ACC112 (cell line): ENCODE results near the gene NSF.

Experiments
- H2AFZ ChIP-seq: fragments of 200-600 bp; sonication (generic); one replicate; pipeline ENCODE4 v1.6.0; 2017; ENCODE audit warnings: antibody characterized with exemption, low read length; ENCODE audit not compliant: unreplicated experiment
- H3K27ac ChIP-seq: fragments of 200-600 bp; sonication (generic); 2 replicates; pipeline ENCODE4 v1.5.1; 2014; ENCODE audit warnings: low read depth, mild to moderate bottlenecking, antibody characterized with exemption, low read length, moderate library complexity
- H3K27me3 ChIP-seq: fragments of 200-600 bp; sonication (generic); 2 replicates; pipeline ENCODE4 v1.6.1; 2014; ENCODE audit warnings: mild to moderate bottlenecking, antibody characterized with exemption, low read length, moderate library complexity, mixed read lengths; ENCODE audit not compliant: insufficient read depth
- H3K36me3 ChIP-seq: fragments of 200-600 bp; sonication (generic); 2 replicates; pipeline ENCODE4 v1.6.1; 2016; ENCODE audit warnings: mild to moderate bottlenecking, antibody characterized with exemption, low read length, moderate library complexity, mixed read lengths; ENCODE audit not compliant: insufficient read depth
- H3K4me1 ChIP-seq: fragments of 200-600 bp; sonication (generic); one replicate; pipeline ENCODE4 v1.6.1; 2016; ENCODE audit warnings: low read length, mixed read lengths; ENCODE audit not compliant: insufficient read depth, unreplicated experiment, control insufficient read depth
- H3K4me3 ChIP-seq: fragments of 200-600 bp; sonication (generic); 2 replicates; pipeline ENCODE4 v1.5.1; 2014; ENCODE audit warnings: mild to moderate bottlenecking, low read depth, low read length
- H3K79me2 ChIP-seq: fragments of 200-600 bp; sonication (generic); one replicate; pipeline ENCODE4 v1.6.0; 2016; ENCODE audit warnings: low read length; ENCODE audit not compliant: control insufficient read depth, unreplicated experiment, insufficient read depth

NSF gene

DNA sequence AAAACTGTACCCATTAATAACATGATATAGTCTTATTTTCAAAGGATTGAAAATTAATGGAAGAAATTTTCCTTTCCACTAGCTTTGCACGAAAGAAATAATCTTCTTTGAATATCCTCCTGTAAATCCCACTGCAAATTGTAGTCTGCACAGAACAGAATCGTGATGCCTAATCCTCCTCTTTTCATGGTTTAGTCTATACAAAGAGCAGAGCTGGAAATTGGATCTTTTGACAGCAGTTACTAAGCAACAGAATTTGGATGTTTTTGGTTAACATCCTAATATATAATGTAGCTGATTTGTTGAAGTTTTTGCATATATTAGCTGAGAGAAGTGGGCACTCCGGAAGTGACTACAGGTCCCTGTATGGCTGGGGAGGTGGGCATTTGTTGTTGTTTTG, 129.4 kb downstream of the NSF start:
- no peaks in the 10 kb centered on the region for H3K79me2 ChIP-seq
- H3K4me3 ChIP-seq, result no peak overlapping the region
- no peaks in the 10 kb centered on the region for H3K27me3 ChIP-seq
- H2AFZ ChIP-seq, result no peak overlapping the region
- H3K36me3 ChIP-seq, result no peaks in the 10 kb centered on the region
- H3K4me1 ChIP-seq, result no peaks in the 10 kb centered on the region
- no peak overlapping the region for H3K27ac ChIP-seq

DNA sequence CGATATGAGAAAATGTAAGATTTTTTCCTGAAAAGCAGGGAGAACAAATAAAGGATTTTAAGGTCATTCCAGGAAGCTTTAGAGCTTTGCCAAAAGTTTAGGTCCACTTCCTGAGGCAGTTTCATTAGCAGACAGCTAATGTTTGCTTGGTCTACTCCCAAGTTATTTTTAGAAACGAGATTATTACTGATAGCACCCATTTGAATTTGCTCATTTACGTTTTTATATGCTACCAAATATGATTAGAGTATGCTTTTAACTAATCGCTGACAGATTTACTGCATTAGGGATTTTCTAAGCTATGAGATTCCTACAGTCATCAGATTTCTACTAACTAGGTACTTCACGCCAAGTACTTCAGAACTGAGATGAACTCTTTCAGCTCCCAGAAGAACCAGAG, 129.9 kb downstream of the NSF start:
- Histone ChIP-seq H3K4me1 (no peaks in the 10 kb centered on the region), H3K27me3 (no peaks in the 10 kb centered on the region), H3K79me2 (no peaks in the 10 kb centered on the region), H2AFZ (no peak overlapping the region), H3K27ac (no peak overlapping the region), H3K36me3 (no peaks in the 10 kb centered on the region), H3K4me3 (no peak overlapping the region)

- Histone ChIP-seq H3K27me3 (no peaks in the 10 kb centered on the region), H2AFZ (no peak overlapping the region), H3K36me3 (no peaks in the 10 kb centered on the region), H3K4me3 (no peak overlapping the region), H3K79me2 (no peaks in the 10 kb centered on the region), H3K4me1 (peaks cover 13% of the 10 kb centered on the region), H3K27ac (no peak overlapping the region)
Measured at GRCh38 chr17:46722662-46723285, 132.3 kb downstream of the NSF start.

GRCh38 chr17:46726206-46726605, 135.7 kb downstream of the NSF start:
- H3K4me3 ChIP-seq, result no peak overlapping the region
- no peaks in the 10 kb centered on the region for H3K27me3 ChIP-seq
- H2AFZ ChIP-seq, result no peak overlapping the region
- H3K79me2 ChIP-seq, result no peaks in the 10 kb centered on the region
- H3K36me3 ChIP-seq, result peaks cover 12% of the 10 kb centered on the region; the same call in 1 of the 2 replicates
- no peak overlapping the region for H3K27ac ChIP-seq
- H3K4me1 ChIP-seq, result peaks cover 18% of the 10 kb centered on the region

- Histone ChIP-seq H3K27ac (peak overlapping the region; percentile 45), H3K4me1 (peaks cover 18% of the 10 kb centered on the region), H3K4me3 (no peak overlapping the region), H3K79me2 (no peaks in the 10 kb centered on the region), H2AFZ (no peak overlapping the region), H3K36me3 (peaks cover 14% of the 10 kb centered on the region; the same call in 1 of the 2 replicates), H3K27me3 (no peaks in the 10 kb centered on the region)
Measured at GRCh38 chr17:46727572-46728348, 137.3 kb downstream of the NSF start.

GRCh38 chr17:46730026-46730425, 139.6 kb downstream of the NSF start:
- Histone ChIP-seq H2AFZ (no peak overlapping the region), H3K36me3 (peaks cover 16% of the 10 kb centered on the region; the same call in 1 of the 2 replicates), H3K4me3 (no peak overlapping the region), H3K79me2 (no peaks in the 10 kb centered on the region), H3K4me1 (peaks cover 33% of the 10 kb centered on the region), H3K27ac (no peak overlapping the region), H3K27me3 (no peaks in the 10 kb centered on the region)

- H3K27ac ChIP-seq, result no peak overlapping the region
- H2AFZ ChIP-seq, result no peak overlapping the region
- peaks cover 33% of the 10 kb centered on the region for H3K4me1 ChIP-seq
- H3K4me3 ChIP-seq, result no peak overlapping the region
- no peaks in the 10 kb centered on the region for H3K27me3 ChIP-seq
- peaks cover 16% of the 10 kb centered on the region; the same call in 1 of the 2 replicates for H3K36me3 ChIP-seq
- no peaks in the 10 kb centered on the region for H3K79me2 ChIP-seq
Measured at GRCh38 chr17:46730679-46731078, 140.2 kb downstream of the NSF start.

DNA sequence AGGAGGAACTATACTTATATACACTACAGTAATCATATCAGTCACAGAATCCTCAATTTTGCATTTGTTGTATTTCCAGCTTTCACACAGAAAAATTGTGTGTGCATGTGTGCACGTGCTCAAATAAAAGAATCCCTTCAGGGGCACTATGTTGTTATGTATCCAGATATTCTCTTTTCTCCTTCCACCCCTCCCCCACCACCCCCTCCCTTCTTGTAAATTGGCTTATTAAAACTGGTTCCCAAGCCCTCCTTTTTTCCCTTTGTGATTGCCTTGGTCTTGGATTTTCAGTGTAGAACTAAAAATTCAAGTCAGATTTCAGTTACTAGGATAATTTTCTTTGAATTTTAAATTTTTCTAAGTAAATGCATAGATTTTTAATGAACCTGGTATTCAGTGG, 141.7 kb downstream of the NSF start:
- H3K27me3 ChIP-seq, result no peaks in the 10 kb centered on the region
- H3K36me3 ChIP-seq, result peaks cover 20% of the 10 kb centered on the region; the same call in 1 of the 2 replicates
- H3K4me3 ChIP-seq, result no peak overlapping the region
- no peak overlapping the region for H2AFZ ChIP-seq
- peaks cover 26% of the 10 kb centered on the region for H3K4me1 ChIP-seq
- H3K27ac ChIP-seq, result no peak overlapping the region
- no peaks in the 10 kb centered on the region for H3K79me2 ChIP-seq

DNA sequence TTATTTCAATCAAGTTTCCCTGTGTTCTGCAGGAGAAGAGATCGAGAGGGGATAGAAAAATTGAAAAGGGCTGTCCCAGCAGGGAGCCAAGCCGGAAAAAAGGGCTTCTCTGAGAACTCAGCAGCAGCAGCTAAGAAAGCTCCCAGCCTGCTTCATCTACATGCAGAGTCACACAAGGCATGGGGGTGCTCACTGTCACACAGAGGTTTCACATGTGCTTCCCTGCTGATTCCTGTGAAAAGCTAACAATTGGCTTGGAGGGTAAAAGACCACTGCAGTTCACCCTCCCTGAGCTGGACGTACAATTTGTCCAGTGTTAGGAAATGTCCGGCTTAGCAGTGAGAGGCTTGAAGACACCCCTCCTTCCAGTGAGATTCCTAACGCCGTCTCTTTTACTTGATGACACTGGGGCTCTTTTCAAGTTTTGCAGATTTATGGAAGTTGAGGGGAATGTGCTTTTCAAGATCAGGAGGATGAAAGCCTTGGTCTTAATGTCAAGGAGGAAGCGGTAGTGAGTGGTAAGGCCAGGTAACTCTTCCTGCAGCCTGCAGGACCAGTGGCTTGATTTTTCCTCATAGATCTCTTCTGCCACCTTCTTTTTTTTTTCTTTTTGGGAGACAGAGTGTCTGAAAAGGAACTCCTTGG, 142.4 kb downstream of the NSF start:
- Histone ChIP-seq H3K27me3 (no peaks in the 10 kb centered on the region), H3K4me3 (no peak overlapping the region), H3K36me3 (peaks cover 20% of the 10 kb centered on the region; the same call in 1 of the 2 replicates), H3K4me1 (peaks cover 19% of the 10 kb centered on the region), H3K27ac (no peak overlapping the region), H2AFZ (no peak overlapping the region), H3K79me2 (no peaks in the 10 kb centered on the region)

DNA sequence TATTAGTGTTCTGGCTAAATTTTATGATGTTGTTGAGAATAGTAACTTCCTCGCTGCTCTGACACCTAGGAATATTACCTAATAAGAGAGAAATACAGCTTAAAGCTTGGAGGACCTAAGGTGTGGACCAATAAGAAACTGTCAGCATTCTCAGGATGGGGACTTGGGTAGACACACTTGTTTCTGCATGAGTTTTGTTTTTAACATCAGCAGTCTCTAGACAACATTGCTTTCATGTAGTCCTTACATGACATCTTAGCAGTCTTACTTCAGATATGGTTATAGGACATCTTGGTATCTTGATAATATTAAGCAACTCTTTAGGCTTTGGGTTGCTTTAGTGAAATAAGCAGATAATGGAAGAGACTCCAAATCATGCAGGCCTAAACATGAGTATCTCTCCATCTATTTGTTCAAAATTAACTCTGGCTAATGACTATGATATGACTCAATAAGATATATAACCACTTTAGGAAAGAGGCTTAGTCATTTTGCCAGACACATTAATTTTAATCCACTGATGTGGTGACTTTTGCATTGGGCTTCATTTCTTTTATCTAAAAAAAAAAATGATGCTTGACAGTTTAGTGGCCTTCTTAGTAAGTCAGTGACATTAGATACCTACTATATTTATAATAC, 143.5 kb downstream of the NSF start:
- no peaks in the 10 kb centered on the region for H3K79me2 ChIP-seq
- H3K36me3 ChIP-seq, result peaks cover 17% of the 10 kb centered on the region; the same call in 1 of the 2 replicates
- no peak overlapping the region for H2AFZ ChIP-seq
- peaks cover 16% of the 10 kb centered on the region for H3K4me1 ChIP-seq
- H3K27ac ChIP-seq, result no peak overlapping the region
- H3K4me3 ChIP-seq, result no peak overlapping the region
- no peaks in the 10 kb centered on the region for H3K27me3 ChIP-seq
